Measurements from ENCODE around the gene PCNA.

- TF ChIP-seq ESRRA (IDR thresholded peaks at IDR 0.05; ENCODE audit: borderline replicate concordance, low read length) (no peak), USF2 (IDR thresholded peaks at IDR 0.05) (no peak), RFX5 (IDR thresholded peaks at IDR 0.05) (no peak), CTCF (IDR thresholded peaks at IDR 0.05) (no peak), RAD21 (conservative IDR thresholded peaks at IDR 0.05 in 1 of 2, IDR thresholded peaks at IDR 0.05 in 1 of 2) (no peak), CBX8 (IDR thresholded peaks at IDR 0.05) (no peak), RCOR1 (IDR thresholded peaks at IDR 0.05; ENCODE audit: low read depth, low read length) (no peak), POLR2A (IDR thresholded peaks at IDR 0.05; ENCODE audit: low read length) (no peak), ZSCAN20 (CRISPR knock-in tag; IDR thresholded peaks at IDR 0.05) (no peak)
These were observed 21.9 kb upstream of the PCNA start for GRCh38 chr20:5141615-5142014.

Measured in A549 (cell line).